Measurements from ENCODE around the gene ID4.

DNA sequence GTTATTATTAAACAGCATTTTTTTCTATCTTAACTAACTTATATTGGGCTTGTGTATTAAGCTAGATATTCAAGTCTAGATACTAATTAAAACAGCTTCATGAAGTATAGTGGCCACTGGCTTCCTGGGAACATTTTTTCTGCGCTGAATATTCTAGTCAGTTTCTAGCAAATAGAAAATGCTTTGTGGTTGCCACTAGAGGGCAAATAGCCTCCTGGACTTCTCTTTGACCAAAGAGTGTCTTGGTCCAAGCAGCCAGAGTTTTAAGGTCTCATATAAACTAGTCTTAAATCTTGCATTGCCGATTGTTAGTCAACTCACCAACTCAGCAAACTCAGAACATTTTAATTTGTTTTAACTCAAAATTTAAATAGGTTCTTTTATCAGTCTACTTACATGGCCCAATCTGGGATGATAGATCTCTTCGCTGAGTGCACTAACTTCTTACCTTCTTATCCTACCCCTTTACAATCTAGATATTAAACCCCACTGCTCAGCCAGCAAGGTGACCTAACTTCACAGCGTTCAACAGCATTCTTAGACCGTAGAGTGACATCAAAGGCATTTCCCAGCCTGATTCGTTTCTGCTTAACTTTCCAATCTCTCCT is 24.6 kb upstream of the ID4 start:
- TF ChIP-seq, protein P1, sequence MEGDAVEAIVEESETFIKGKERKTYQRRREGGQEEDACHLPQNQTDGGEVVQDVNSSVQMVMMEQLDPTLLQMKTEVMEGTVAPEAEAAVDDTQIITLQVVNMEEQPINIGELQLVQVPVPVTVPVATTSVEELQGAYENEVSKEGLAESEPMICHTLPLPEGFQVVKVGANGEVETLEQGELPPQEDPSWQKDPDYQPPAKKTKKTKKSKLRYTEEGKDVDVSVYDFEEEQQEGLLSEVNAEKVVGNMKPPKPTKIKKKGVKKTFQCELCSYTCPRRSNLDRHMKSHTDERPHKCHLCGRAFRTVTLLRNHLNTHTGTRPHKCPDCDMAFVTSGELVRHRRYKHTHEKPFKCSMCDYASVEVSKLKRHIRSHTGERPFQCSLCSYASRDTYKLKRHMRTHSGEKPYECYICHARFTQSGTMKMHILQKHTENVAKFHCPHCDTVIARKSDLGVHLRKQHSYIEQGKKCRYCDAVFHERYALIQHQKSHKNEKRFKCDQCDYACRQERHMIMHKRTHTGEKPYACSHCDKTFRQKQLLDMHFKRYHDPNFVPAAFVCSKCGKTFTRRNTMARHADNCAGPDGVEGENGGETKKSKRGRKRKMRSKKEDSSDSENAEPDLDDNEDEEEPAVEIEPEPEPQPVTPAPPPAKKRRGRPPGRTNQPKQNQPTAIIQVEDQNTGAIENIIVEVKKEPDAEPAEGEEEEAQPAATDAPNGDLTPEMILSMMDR (IDR thresholded peaks at IDR 0.05; ENCODE audit: low read depth, low read length, poor library complexity, severe bottlenecking) = peak; percentile 62
- TF ChIP-seq EZH2phosphoT487 (IDR thresholded peaks at IDR 0.05; ENCODE audit: borderline replicate concordance, low read length) = no peak
